GM13977 (cell line): ENCODE results near the gene CSF2RB.

Experiments used
- DNase-seq: peaks from one replicate; pipeline ENCODE4 v3.0.0; 2012; ENCODE audit warnings: low spot score
- CTCF ChIP-seq: IDR thresholded peaks from 2 replicates; pipeline ENCODE4 v1.5.1; 2012; ENCODE audit warnings: mild to moderate bottlenecking, control low read depth; ENCODE audit not compliant: insufficient read depth; ENCODE audit errors: extremely low read depth, missing control alignments
- in situ Hi-C: fragments of 300-500 bp; cut with MboI; formaldehyde crosslinking; loops from one replicate; pipeline ENCODE4 v1.12.0; 2022; ENCODE audit warnings: low sequenced_read_pairs, low pct_unique_long_range_greater_than_20kb, mixed read lengths, inconsistent platforms; ENCODE audit not compliant: unreplicated experiment

CSF2RB gene

GRCh38 chr22:36875741-36876140, 37.7 kb upstream of the CSF2RB start:
- no peak for DNase-seq
- in situ Hi-C loops: no loop called here
- TF ChIP-seq CTCF: no peak

DNA sequence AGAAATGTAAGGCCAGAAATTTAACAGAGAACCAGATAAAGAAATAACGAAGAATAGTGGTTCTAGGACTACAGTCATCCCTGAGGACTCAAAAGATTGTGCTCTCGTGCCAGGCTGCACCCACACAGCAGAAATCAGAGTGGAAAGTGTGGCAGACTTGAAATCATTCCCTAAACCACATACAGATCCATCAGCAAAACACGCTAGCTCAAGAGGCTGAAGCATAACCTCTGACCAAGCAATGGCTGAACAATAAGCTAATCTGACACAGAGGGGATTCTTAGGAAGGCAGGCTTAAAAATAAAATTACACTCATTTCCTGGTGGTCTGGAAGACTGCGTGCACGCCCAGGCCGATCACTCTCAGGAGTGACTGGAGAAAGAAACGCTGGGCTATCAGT, 33.7 kb upstream of the CSF2RB start:
- no peak for TF ChIP-seq CTCF
- DNase-seq: no peak
- in situ Hi-C loops: no loop called here

- DNase-seq: no peak
- TF ChIP-seq CTCF: no peak
- in situ Hi-C loops: no loop called here
These were observed 31.8 kb upstream of the CSF2RB start for GRCh38 chr22:36881504-36882245.

- in situ Hi-C loops: no loop called here
- no peak for DNase-seq
- no peak for TF ChIP-seq CTCF
These were observed 28.9 kb upstream of the CSF2RB start for GRCh38 chr22:36884349-36885158.

- no peak for TF ChIP-seq CTCF
- in situ Hi-C loops: no loop called here
- DNase-seq: no peak
These were observed 28.0 kb upstream of the CSF2RB start for GRCh38 chr22:36885474-36885873.

DNA sequence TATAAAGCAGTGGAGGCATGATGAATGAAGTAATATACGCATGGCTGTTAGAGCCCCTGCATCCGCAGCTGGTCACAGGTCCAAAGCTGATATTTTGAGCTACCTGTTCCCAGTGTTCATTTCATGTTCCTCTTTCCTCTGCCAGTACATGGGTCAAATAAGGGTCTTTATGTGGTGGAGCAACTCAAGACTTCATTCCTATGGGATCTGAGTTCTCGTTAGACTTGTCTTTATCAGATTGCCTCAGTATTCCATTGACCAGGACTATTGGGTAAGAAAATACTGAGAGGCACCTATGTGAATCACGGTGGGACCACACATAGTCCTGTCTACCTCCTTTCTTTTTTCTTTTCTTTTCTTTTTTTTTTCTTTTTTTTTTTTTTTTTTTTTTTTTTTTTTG, 27.4 kb upstream of the CSF2RB start:
- in situ Hi-C loops: no loop called here
- no peak for TF ChIP-seq CTCF
- no peak for DNase-seq
